ENCODE data around the gene TMEM131.

TMEM131 gene

DNA sequence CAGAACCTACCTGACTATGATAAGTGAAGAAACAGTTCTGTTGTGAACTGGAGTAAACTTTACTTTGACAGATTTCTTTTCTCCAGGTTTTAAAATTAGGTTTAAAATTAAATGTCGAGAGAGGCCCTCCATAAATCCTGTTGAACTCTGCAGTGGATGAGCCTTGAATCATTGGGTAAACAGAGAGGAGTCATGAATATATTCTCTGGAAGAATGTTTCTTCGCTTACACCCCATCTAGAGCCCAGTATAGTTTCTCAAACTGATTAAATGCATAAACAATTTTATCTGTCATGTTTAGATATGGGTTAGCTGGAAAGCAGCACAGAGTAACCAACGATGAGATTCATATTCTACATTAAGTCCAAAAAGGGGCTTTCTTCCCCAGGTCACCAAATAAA is 198.4 kb downstream of the TMEM131 start:
- no peak for DNase-seq

DNA sequence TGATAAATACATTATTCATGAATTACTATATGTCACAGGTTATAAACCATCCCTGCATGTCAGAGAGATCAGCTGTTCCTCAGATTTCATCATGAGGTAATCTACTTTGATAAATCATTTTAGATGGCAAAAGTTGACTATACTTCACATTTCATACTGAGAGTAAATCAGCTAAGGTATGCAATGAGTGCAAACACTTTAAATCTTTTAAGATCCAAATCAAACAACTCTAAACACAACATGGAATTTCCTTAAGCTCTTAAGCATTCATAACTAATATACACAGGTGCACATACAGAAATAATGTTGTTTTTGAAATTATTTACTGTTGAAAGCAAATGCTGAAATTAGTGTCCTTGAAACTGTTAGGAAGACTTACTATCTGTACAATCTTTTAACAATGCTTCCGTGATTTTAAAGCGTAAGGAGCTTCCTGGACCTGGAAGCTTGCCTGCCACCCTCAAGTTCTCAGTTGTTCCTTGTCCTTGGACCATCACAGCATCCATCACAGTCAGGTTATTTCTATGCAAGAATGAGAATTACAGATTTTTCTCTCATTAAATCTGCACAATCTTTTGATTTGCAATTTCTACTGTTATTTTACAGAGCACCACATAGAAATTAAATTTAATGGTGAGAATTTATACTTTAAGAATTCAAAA is 199.2 kb downstream of the TMEM131 start:
- no peak for DNase-seq

DNA sequence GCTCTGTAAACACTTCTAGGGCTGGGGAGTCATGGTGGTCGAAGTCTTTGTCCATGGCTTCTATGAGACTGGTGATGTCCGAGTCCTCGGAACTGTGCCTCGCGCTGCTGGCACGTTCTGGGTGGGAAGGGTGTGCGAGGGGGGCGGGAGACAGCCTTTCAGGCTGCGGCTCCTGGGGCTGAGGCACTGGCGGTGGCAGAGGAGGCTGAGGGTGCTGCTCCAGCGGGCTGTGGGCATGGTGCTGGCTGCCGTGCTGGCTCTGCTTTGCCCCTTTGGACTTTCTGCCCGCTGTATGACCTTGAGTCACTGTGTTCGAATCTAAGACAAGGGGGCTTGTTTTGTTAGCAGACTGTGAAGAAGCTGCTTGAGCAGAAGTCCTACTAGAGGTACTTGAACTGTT is 203.3 kb downstream of the TMEM131 start:
- no peak for DNase-seq

DNA sequence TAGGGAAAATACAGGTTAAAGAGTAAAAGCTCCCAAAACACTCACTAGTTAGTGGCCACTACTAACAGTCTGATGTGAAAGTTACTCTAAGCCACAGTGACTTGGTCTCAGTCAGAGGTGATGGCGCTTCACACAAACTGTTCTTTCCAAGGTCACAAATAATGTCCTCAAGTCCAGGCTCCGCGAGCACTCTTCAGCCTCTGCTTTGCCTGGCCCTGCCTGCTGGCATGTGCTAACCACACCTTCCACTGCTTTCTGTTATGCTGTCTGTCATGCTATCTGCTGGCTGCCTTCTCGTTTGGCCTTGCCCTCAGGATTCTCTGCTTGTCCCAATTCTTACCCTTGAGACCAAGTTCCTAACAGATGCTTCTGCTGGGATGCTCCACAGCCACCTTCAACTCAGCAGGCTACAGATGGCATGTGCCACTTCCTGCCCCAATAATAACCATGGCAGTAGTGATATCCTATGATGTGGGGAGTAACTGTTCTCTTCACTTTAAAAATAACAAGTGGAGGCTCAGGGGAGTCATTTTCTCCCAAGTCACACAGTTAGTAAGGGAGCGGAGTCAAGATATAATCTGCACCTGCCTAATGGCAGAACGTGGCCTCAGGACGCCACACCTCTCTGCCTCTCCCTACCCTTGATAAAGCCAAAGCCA is 206.6 kb downstream of the TMEM131 start:
- no peak for DNase-seq

DNA sequence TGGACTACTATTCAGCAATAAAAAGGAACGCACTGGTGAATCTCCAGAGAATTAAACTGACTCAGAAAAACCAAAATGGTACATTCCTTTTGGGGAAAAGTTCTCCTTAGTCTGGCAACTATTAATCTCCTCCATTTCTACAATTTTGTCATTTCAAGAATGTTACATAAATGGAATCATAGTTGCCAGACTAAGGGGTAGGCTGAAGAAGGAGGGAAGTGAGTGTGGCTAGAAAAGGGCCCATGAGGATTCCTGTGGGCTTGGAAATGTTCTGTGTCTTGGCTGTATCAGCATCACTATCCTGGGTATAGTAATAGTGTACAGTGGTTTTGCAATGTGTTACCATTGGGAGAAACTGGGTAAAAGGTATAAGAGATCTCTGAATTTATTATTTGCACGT is 209.9 kb downstream of the TMEM131 start:
- DNase-seq: peak; percentile 24

DNA sequence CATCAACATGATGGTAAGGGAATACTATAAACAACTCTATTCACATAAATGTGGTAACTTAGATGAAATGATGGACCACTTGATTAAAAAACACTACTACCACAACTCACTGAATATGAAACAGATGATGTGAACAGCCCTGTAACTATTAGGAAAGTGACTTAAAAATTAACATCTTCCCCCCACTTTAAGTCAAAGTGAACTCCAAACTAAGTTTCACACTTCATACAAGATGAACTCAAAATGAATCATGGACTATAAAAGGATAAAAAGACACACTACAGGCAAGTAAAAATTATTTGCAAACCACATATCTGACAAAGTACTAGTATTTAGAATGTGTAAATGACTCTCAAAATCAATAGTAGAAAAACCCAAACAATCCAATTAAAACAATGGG is 210.8 kb downstream of the TMEM131 start:
- DNase-seq: no peak

DNA sequence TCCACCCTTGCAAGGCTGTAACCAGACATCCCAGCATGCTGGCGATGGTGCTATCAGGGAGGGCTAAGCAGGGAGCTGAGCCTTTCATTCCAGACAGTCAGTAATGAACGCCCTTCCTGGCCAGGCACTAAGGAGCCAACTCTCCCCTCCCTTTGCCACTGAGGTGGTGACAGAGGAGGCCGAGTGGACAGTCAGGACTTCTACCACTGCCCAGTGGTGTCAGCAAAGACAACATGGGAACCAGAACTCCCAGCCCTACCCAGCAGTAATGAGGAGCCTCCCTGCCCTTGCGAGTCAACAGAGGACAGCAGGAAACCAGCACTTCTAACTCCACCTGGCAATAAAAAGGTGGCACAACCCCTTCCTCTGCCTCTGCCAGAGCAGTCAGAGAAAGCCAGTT is 213.8 kb downstream of the TMEM131 start:
- DNase-seq: no peak

DNA sequence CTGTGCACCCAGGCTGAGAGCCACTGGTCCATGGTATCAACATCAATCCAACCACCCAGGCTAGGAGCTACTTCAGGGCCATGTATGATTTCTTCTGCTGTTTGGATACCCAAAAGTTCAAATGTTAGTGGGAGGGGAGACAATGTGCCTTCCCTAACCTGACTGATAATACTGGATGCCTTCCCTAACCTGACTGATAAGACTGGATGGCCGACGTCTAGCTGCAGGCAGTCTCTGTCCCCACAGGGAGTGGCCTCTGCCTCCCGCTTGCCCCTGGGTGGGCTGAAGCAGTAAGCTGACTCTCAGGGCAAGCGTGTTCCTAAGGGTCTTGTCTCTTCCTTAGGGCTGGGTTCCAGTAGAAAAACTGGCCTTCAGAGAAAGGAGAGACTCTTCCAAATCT is 216.6 kb downstream of the TMEM131 start:
- DNase-seq: no peak

DNA sequence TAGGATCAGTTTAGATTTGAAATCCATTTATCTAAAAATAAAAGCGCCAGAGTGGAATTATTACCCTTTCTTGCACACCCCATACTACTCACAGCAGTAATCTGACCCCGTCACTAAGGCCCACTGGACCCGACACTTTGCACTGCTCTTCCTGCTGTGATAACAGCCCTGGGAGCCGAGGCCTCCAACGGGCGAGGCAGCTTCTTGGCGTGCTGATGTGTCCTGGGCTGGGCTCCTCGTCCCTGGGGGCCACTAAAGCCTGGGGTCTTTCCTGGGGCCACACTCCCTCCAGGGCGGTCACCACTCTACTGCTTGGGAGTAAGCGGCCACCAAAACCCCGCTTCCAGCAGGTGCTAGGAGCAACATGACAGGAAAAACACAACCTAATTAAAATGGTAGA is 220.7 kb downstream of the TMEM131 start:
- DNase-seq: no peak

DNA sequence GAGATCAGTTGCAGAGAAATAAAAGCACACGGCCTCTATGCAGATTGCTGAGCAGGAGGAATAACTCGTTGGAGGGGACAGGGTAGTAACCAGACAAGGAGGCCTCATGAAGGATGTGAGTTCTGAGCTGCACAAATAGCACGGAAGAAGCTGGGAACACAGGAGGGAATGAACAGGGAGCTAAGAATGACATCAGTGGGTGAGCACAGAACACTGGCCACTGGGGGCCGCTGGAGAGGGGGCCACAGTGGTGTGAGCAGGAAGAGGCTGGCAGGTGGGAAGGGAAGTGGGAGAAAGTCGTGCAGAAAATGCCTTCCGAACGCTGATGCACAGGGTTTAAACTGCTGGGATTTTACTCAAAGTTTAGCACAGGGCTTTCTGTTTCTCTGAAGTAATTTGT is 221.3 kb downstream of the TMEM131 start:
- DNase-seq: no peak

DNA sequence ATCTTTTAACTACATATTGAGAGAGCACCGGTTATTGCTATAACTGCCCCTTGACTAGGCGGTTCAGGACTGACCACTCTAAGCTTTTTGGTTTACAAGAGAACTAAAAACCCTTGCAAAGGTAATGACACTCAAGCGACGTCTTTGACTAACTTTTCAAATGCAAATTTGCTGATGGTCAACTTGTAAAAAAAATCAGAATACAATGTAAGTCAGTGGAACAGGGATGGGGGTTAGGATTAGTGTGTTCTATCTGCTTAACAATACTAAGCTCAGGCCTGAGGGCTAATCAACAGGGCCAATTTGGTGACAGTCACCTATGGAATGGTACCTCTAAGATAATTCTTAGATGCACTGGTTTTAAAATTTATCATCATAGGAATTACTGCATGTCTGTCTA is 225.3 kb downstream of the TMEM131 start:
- no peak for DNase-seq

DNA sequence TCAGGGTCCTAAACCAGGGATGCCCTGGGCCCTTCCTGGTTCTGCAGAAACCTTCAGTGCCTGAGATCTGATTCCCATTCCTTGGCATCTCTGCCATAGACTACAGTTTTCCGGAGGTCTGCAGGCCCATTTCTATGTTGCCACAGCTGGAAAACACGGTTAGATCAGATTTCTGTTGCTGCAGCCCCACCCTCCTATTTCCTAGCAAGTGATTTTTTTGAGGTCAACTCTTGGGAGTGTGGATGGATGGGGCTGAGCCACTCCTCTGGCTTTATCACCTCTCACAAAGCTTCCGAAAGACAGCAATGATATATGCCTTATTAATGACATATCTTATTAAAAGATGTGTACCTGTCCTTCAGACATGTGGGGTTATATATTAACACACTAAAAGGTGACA is 226.0 kb downstream of the TMEM131 start:
- no peak for DNase-seq

DNA sequence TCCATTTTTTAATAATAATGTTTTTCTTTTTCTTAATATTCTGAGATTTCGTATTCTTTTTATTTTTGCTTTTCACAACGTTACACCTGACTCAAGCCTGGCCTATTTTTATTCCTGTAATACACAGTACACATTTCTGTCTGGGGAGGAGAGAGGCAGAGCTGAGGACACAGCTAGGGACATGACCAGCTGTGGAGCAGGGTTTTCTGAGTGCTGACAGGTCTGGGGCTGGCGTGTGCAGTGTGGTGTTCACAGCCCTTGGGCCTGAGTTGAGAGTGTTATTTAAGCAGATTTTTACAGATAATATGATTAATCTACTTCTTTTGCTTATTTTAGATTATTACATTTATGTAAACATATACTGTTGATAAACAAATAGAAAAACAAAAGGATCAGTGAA is 226.4 kb downstream of the TMEM131 start:
- DNase-seq: no peak

DNA sequence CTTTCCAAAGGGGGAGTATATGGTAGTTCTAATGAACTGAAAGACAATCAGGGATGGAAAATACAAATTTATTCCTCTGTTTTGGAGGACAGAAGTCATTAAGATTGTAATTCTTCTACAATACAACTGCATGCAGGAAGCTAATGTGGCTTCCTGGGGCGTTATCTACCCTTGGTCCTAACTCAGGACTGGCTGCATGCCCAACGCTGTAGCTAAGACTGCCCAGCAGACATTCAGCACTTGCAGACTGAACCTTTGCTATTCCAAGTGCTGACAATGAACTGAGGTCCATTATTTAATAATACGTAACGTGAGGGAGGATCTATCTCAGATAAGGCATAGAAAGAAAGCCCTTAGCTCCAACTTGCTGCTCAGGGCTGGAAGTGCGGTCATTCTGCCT is 229.2 kb downstream of the TMEM131 start:
- no peak for DNase-seq

DNA sequence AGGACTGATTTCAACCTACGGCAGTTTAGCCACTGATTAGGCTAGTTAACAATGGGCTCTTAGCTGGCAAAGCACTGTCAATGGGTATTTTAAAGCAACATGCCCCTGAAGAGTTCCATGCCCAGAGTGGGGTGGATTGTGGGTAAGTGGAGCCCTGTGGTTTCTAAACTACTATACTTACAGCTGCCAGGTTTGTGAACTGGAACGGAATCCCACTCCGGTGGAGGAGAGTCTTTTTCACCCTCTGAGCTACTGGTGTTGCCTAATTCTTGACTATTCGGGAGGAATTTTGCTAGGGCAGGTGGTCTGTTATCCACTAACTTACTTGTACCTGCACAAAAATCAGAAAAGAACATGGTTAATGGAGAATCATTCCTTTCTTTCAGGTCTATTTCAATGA is 229.8 kb downstream of the TMEM131 start:
- DNase-seq: no peak

DNA sequence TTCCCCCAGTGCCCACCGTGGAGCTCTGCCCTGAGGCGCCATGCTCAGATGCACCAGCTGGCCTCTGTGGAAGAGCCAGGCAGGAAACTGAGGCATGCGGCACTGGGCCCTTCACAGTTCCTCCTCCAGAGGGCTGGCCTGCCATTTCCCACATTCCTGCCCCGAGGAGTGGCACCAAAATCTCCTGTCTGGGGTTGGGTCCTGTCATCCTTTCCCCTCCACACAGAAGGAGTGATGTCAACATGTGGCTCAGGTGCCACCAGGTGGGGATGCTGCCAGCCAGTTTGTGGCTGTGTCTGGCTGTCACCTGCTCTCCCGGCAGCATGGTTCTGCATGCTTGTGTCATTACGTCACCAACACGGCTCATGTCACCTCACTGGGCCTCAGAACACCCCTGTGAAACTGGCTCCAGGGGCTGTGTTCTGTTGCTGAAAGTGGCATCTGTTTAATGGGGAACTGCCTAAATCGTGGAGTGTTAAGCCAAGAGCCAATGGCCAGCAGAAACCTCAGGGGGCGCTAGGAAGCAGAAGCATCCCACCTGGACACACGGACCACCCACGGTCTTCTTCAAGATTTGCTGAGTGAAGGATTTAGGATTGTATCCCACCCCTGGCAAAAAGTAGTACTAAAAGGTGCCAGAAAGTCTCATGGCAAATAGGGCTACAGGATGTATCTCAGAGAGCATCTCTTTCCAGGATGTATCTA is 231.0 kb downstream of the TMEM131 start:
- no peak for DNase-seq

DNA sequence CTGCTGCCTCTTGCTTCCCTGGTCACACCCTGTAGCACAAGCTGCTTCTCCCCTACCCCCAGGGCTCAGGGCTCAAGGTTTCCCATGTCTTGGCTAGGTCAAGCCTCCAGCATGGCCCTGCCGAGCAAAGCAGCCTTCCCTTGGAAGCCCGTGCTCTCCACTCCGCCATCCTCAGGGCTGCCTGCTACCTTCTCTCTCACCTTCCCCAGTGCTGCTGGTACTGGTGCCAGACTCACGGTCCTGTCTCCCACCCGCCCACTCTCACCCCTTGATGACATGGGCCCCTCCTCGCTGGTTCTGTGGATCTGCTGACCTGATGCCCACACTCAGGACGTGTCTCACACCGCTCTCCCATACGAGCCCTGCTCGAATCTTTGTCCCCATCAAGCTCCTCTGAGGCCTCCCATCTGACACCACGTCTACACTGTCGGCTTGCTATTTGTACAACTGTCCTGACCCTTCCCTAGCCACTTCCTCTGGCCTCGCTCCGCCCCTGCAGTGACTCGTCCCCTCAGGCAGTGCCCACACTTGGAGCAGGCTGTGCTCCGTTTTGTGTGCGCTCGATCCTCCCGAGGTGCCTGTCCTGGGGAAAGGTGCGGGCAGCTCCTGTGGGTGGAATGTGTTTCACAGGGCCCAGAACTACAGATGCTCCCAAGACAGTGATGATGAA is 232.4 kb downstream of the TMEM131 start:
- no peak for DNase-seq

DNA sequence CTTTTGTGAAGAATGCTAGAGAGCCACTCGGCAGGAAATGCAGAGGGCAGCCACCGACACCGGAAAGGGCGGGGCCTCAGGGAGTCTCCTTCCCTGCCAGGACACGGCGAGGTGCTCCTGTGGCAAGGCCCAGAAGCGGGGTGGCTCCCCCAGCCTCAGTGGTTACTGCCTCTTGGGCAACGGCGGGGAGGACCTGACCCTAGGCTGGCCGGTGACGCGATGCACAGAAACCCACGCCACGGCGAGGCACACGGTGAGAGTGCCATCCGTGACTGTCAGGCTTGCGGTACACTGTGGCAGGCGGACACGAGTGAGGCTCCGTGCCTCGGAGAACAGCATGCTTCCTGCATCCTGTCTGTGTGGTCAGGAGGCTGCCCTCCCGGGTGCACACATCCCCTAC is 234.6 kb downstream of the TMEM131 start:
- DNase-seq: no peak

DNA sequence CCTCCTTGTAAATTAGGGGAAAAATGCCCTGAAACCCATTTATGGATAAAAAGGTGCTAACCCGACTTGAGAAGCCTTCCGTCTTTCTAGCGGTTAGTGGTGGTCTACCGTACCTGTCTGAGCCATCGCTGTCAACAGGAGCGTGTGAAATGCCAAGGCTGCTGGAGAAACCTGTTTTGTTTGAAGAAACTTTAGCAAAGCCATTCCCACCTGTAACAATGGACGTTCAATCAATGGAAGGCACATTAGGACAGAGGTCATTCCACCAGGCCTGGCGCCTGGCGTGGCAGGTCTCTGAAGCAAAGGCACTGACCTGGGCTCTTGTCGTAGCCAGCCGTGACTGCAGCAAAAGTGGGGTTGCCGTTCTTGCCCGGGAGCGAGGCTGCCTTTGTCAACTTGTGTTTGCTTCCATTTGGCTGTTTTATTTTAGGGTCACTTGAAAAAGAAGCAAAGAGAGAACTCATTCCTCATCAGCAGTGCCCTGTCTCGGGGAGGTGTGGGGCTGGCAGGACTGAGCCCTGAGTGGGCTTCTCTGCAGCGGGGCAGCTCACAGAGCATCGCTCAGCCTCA is 235.2 kb downstream of the TMEM131 start:
- no peak for DNase-seq

DNA sequence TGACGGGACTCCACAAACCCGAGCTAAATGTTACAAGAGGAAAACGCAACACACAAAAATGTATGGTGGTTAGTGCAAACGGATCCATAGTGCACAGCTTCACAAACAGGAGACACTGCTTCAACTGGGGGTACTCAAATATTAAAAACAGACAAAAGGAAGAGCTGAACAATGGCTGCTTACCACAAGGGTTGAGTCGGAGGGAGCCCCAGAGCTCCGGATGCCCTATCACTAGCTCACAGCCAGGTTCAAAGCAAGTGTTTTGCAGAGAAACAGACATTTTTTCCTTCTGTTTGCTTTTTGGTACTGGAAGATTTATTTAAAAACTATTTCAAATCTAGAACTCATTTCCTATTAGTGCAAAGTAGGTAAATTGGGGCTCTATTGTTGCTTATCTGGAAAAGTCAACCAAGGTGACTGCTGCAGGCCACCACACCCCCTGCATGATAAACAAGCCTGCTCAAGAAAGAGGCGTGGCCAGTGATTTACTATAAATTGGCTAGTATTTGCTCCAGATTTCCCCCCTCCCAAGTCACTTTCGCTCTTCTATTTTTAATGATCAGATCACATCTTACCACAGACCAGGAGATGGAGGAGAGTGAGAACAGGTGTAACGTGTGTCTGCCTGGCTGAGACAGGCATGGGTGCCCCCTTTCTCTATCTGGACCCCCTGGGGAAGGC is 235.9 kb downstream of the TMEM131 start:
- DNase-seq: no peak

DNA sequence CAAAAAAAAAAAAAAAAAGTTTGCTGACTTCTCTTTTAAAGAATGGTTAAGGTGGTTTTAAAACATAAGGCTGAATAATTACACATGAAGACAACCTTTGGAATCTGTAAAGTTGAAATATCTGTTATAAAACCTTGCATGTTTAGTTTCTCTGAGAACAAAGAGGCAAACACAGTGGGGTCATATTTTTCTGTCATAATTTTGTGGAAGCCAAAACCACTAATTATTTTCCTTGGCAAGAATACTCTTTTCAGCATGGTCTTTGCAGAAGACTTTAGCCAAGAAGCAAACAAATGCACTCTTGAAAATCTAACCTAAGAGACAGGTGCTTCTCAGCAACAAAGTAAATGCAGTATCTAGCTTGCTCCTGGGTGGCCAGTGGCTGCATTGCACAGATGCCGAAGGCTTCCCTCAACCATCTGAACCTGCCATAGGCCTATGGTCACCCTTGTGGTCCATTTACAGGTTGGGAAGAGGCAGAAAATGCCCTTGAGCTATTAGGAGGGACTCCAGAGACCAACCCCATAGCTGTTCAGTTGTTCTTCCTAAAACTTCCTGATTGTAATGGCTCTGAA is 237.5 kb downstream of the TMEM131 start:
- DNase-seq: no peak

DNA sequence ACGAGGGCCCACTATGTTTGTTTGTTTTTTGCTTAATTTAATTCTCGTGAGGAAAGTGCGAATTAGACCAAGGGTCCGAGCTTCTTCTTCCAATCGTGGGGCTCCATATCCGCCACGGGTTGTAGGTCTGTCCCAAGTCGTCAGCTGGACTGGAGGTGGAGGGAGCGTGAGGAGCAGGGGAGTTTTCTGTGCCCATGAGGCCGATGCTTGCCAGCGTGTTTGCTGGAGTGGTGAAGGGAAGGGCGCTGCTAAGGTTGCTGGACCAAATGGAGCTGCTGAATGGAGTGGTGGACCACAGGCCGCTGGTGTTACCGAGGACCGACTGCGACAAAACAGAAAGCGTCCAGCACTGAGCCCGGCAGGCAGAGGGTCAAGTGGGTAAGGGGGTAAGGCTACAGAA is 238.7 kb downstream of the TMEM131 start:
- no peak for DNase-seq

DNA sequence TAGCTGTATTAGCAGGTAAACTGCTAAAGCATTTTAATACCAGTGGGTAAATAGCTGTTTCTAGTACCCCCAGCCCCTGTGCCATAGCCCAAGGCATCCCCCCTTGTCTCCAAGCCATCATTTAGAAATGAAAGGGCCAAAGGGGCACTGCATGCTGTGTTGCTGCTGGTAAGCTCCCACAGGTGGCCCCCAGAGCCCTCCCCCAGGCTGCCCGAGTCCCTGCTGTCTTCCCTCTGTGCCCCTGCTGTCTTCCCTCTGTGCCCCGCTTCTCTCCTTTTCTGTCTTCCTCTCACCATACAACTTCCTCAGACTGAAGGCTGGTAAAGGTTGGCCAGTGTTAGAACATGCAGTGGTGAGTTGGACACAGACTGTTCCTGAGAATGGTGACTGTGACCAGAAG is 240.3 kb downstream of the TMEM131 start:
- no peak for DNase-seq
